ENCODE results near the gene LAMC2.

GRCh38 chr1:183290628-183291027, 104.6 kb downstream of the LAMC2 start:
- no peak for TF ChIP-seq CTCF (conservative IDR thresholded peaks at IDR 0.05; ENCODE audit: low read length)
- TF ChIP-seq EZH2phosphoT487 (IDR thresholded peaks at IDR 0.05; ENCODE audit: borderline replicate concordance, low read depth, low read length) = no peak
